Coronary artery (tissue), 2 donors: ENCODE measurements around the gene RAB3IL1.
"Not testable (repeated sequence)": the region's sequence is repeated elsewhere in the genome, so short reads cannot be mapped to it uniquely, and the experiment has no call there.

Experiments
- DNase-seq: peaks from one replicate; pipeline ENCODE4 v3.0.0-alpha.2; 2017; ENCODE audit warnings: low spot score
- H3K27ac ChIP-seq, 2 donors: fragments of 200-600 bp; sonication (generic); one replicate each; pipeline ENCODE4 v1.5.1; 2016 to 2019
- H3K4me3 ChIP-seq: fragments of 200-600 bp; sonication (generic); 2 replicates; pipeline ENCODE4 v1.5.1; 2016; ENCODE audit warnings: mild to moderate bottlenecking, moderate library complexity
- TF ChIP-seq, protein P1 (sequence below): fragments of 200-600 bp; sonication (generic); IDR thresholded peaks from one replicate; pipeline ENCODE4 v1.5.1; 2019; ENCODE audit warnings: antibody characterized with exemption

RAB3IL1 gene

DNA sequence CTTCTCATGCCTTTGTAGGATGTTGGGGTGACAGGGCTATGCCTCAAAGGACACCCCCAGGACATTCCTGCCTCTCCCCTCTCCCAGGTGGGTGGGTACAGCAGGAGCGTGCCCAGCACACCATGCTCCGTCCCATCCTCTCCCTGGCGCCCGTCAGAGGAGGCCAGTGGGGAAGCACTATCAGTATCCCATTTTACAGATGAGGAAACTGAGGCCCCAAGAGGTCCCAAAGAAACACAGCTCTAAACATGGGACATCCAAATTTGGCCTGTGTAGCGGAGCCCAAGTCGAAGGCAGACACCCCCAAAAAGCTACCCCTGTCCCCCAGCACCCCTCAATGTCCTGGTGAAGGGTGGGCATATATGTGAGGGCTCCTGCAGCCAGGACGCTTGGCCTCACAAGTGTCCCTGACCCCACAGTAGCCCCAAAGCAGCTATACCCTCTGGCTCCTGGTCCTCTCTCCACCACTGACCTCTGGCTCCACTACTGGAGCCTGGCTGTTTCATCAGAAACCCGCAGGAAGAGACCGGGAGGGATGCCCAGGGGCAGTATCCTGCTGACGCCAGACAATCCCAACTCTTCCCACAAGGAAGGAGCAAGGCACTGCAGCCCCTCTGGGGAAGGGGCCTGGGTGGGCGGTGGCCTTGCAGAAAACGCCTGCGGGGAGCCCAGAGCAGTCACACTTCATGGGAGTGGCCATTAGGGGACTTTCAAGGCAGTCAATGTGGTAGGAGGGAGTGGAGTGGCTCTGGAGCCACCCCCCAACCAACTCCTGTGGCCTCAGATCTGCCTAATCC, 31.4 kb downstream of the RAB3IL1 start:
- Histone ChIP-seq H3K27ac (peak overlapping the region in 1 of 2 donors; percentile 100), H3K4me3 (no peak overlapping the region)
- DNase-seq = no peak
- TF ChIP-seq, protein P1, sequence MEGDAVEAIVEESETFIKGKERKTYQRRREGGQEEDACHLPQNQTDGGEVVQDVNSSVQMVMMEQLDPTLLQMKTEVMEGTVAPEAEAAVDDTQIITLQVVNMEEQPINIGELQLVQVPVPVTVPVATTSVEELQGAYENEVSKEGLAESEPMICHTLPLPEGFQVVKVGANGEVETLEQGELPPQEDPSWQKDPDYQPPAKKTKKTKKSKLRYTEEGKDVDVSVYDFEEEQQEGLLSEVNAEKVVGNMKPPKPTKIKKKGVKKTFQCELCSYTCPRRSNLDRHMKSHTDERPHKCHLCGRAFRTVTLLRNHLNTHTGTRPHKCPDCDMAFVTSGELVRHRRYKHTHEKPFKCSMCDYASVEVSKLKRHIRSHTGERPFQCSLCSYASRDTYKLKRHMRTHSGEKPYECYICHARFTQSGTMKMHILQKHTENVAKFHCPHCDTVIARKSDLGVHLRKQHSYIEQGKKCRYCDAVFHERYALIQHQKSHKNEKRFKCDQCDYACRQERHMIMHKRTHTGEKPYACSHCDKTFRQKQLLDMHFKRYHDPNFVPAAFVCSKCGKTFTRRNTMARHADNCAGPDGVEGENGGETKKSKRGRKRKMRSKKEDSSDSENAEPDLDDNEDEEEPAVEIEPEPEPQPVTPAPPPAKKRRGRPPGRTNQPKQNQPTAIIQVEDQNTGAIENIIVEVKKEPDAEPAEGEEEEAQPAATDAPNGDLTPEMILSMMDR = no peak

DNA sequence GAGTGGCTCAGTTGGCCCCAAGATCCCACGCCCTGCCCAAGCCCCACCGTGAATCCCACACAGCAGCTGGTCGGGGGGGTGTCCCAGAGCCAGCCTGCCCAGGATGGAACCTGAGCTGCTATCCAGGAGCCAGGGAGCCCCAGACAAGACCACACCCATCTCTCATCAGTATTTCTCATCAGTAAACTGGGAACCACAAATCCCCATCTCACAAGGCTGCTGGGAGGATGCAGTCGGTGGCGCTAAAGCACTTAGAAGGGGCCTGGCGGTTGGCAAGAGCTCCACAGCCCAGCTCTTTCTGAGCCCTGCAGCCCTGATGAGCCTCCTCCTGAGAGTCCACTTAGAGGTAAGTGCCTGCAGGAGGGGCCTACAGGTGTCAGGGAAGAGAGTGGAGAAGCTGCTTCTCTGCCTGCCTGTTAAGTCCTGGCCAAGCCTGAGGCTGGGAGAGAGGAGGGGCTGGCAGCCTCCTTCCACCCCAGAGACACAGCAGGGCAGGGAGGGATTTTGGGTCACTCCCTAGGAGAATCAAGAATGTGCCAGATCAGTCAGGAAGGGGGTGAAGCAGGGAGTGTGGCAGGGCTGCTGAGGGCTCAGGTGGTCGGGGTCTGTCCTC, 32.1 kb downstream of the RAB3IL1 start:
- no peak for DNase-seq
- H3K4me3 ChIP-seq = no peak overlapping the region
- H3K27ac ChIP-seq = peak overlapping the region in 1 of 2 donors; percentile 100
- TF ChIP-seq, protein P1 = no peak

DNA sequence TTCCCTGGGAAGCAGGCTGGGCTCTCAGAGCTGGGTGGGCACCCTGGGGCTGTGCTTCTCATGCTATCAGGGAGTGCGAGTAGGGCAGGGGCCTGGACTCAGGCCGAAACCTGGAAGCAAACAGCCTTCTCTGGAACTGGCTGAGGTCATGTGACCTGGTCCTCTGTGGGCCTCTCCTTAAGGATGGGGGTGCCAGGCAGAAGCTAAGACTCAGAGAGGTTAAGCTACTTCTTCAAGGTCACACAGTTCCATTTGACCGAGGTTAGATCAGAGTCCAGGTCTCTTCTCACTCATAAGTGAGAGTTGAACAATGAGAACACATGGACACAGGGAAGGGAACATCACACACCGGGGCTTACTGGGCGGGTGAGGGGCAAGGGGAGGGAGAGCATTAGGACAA, 33.4 kb downstream of the RAB3IL1 start:
- no peak overlapping the region for H3K27ac ChIP-seq
- TF ChIP-seq, protein P1 = no peak
- no peak overlapping the region for H3K4me3 ChIP-seq
- DNase-seq = no peak

DNA sequence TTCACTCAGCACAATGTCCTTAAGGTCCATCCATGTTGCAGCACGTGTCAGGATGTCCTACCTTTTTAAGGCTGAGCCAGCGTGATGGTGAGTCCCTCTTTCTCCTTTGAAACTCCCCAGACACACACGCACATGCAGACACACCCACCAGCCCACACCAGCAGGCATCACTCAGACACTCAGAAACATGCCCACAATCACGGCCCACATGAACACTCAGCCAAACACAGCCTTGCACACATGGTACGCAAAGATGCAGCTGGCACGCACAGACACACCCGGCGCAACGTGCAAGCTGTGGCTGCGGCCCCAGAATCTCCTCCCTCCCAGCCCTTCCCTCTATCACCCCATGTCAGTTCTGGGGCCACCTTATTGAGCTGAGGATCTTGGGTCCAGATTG, 34.0 kb downstream of the RAB3IL1 start:
- Histone ChIP-seq H3K4me3 (no peak overlapping the region), H3K27ac (no peak overlapping the region)
- TF ChIP-seq, protein P1 = no peak
- no peak for DNase-seq

DNA sequence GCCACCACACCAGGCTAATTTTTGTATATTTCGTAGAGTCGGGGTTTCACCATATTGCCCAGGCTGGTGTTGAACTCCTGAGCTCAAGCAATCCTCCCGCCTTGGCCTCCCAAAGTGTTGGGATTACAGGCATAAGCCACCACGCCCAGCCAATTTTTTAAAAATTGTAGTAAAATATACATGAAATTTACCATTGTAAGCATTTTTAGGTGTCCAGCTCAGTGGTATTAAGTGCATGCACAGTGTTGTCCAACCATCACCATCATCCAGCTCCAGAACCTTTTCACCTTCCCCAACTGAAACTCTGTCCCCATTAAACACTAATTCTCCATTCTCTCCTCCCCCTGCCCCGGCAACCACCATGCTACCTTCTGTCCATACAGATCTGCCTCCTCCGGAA, 34.5 kb downstream of the RAB3IL1 start:
- Histone ChIP-seq H3K4me3 (no peak overlapping the region), H3K27ac (no peak overlapping the region)
- TF ChIP-seq, protein P1 = no peak
- DNase-seq = no peak

DNA sequence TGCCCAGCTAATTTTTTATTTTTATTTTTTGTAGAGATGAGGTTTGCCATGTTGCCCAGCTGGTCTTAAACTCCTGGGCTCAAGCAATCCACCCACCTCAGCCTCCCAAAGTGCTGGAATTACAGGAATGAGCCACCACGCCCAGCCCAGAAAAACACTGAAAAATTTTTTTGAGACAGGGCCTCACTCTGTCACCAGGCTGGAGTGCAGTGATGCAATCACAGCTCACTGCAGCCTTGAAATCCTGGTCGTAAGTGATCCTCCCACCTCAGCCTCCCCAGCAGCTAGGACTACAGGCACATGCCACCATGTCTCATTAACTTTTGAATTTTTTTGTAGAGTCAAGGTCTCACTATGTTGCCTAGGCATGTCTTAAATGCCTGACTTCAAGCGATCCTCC, 35.1 kb downstream of the RAB3IL1 start:
- DNase-seq, H3K27ac ChIP-seq: not testable (repeated sequence)

DNA sequence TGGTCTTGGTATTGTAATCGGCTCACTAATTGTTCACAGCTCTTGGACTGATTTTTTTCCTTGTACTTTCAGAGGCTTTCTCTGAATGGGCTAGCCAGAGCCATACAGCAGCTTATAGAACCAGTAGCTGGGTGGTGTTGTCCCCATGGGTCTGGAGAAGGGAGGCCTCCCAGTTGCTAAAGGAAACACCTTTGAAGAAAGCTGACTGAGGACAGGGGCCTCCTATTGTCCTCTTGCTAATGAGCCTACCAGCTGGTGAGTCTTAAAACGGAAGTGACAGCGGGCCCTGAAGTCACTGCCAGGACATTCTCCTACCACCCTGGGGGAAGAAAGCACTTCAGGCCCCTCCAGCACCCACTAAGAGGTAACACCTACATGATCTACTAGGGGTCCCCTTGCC, 36.0 kb downstream of the RAB3IL1 start:
- no peak for DNase-seq
- TF ChIP-seq, protein P1 = no peak
- Histone ChIP-seq H3K4me3 (no peak overlapping the region), H3K27ac (no peak overlapping the region)

More for the DNA sequence above, 35.1 kb downstream of the RAB3IL1 start:
- not testable (repeated sequence) for H3K4me3 ChIP-seq
